B cell (primary cell): ENCODE results near the gene CA7. TPM values are rescaled to one million over a fixed set of nuclear protein-coding genes. Genes with fewer than 3 reads are reported as not detected.
A peak's percentile ranks its signal among the peaks of the same experiment; 100 is the strongest.

ENCODE experiments used
- ATAC-seq: fragments of 200-7000 bp; cut with Tn5 transposase; one replicate; pipeline ENCODE4 v1.10.0; 2021; ENCODE audit warnings: low read depth, mild to moderate bottlenecking, moderate number of reproducible peaks, moderate library complexity
- CTCF ChIA-PET: fragments of 350-600 bp; sonication (Branson Sonifier 250); formaldehyde crosslinking; loops from one replicate; lab custom pipeline; 2021; ENCODE audit warnings: antibody characterized with exemption, inconsistent platforms; lab: Charles Lee
- POLR2A ChIA-PET: fragments of 350-600 bp; sonication (Branson Sonifier 250); formaldehyde crosslinking; loops from one replicate; lab custom pipeline; 2021; ENCODE audit warnings: antibody characterized with exemption; lab: Charles Lee
- DNase-seq: peaks from one replicate; pipeline ENCODE4 v3.0.0; 2013
- H2AFZ ChIP-seq: 2 replicates; pipeline ENCODE4 v1.6.1; 2012; ENCODE audit warnings: mild to moderate bottlenecking, low read depth, low read length; ENCODE audit not compliant: insufficient read depth, poor library complexity, severe bottlenecking
- H3K27ac ChIP-seq, 2 donors: 1 replicate in 1 of 2; 2 replicates in 1 of 2; pipeline ENCODE4 v1.5.1; 2012 to 2013; ENCODE audit warnings: low read length in 2 of 2, mild to moderate bottlenecking in 2 of 2, moderate library complexity in 1 of 2
- H3K27me3 ChIP-seq, 4 experiments: fragments of 200-600 bp in 1 of 4; sonication (generic) in 1 of 4; replicated peaks in 1 of 4; 1 replicate in 2 of 4; 2 replicates in 2 of 4; pipeline versions ENCODE4 v1.6.1 to v1.7.0; 2013 to 2016; ENCODE audit warnings: low read length in 3 of 4, mild to moderate bottlenecking in 2 of 4, mixed read lengths in 1 of 4, moderate library complexity in 1 of 4; ENCODE audit not compliant: insufficient read depth in 4 of 4, control insufficient read depth in 3 of 4; ENCODE audit errors: control extremely low read depth in 1 of 4
- H3K36me3 ChIP-seq, 2 experiments: replicated peaks in 1 of 2; 1 replicate in 1 of 2; 2 replicates in 1 of 2; pipeline versions ENCODE4 v1.6.1 to v1.7.1; 2013; ENCODE audit warnings: low read length in 1 of 2; ENCODE audit not compliant: insufficient read depth in 2 of 2, control insufficient read depth in 1 of 2; ENCODE audit errors: control extremely low read depth in 1 of 2, extremely low read depth in 1 of 2
- H3K4me1 ChIP-seq, 2 donors: fragments of 200-600 bp in 1 of 2; sonication (generic) in 1 of 2; 1 replicate in 1 of 2; 2 replicates in 1 of 2; pipeline versions ENCODE4 v1.5.1 to v1.6.1; 2013 to 2017; ENCODE audit warnings: low read length in 2 of 2; ENCODE audit not compliant: control insufficient read depth in 2 of 2, insufficient read depth in 2 of 2
- H3K4me2 ChIP-seq: replicated peaks from 2 replicates; pipeline ENCODE3; 2012; ENCODE audit warnings: mild to moderate bottlenecking, low read depth, low read length; ENCODE audit not compliant: poor library complexity, severe bottlenecking
- H3K4me3 ChIP-seq, 5 experiments: fragments of 200-600 bp in 1 of 5; sonication (generic) in 1 of 5; 1 replicate in 3 of 5; 2 replicates in 2 of 5; pipeline versions ENCODE4 v1.5.1 to v1.7.0; 2011 to 2016; ENCODE audit warnings: low read length in 4 of 5, mild to moderate bottlenecking in 4 of 5, low read depth in 2 of 5, control low read depth in 1 of 5, moderate library complexity in 1 of 5; ENCODE audit not compliant: insufficient read depth in 1 of 5; ENCODE audit errors: control extremely low read depth in 1 of 5, extremely low read depth in 1 of 5
- H3K79me2 ChIP-seq: fragments of 200-600 bp; sonication (generic); one replicate; pipeline ENCODE4 v1.6.0; 2016; ENCODE audit warnings: low read length; ENCODE audit not compliant: control insufficient read depth, insufficient read depth
- H3K9ac ChIP-seq: fragments of 200-600 bp; sonication (generic); 2 replicates; pipeline ENCODE4 v1.6.1; 2017; ENCODE audit warnings: mild to moderate bottlenecking, low read length, moderate library complexity
- H3K9me3 ChIP-seq, 3 donors: one replicate each; pipeline versions ENCODE4 v1.6.1 to v1.7.1; 2013; ENCODE audit warnings: low read length in 2 of 3; ENCODE audit not compliant: control insufficient read depth in 2 of 3, insufficient read depth in 1 of 3; ENCODE audit errors: control extremely low read depth in 1 of 3
- H4K20me1 ChIP-seq: 2 replicates; pipeline ENCODE4 v1.6.0; 2012; ENCODE audit warnings: mild to moderate bottlenecking, low read length; ENCODE audit not compliant: insufficient read depth, control insufficient read depth, poor library complexity, severe bottlenecking
- H3K27ac Mint-ChIP-seq: one replicate; pipeline ENCODE4 v1.8.0; 2021; ENCODE audit warnings: mixed read lengths
- H3K27me3 Mint-ChIP-seq: one replicate; pipeline ENCODE4 v1.8.0; 2021; ENCODE audit warnings: mixed read lengths
- H3K4me1 Mint-ChIP-seq: one replicate; pipeline ENCODE4 v1.8.0; 2021; ENCODE audit warnings: mixed read lengths
- H3K4me3 Mint-ChIP-seq: one replicate; pipeline ENCODE4 v1.8.0; 2021; ENCODE audit warnings: mixed read lengths
- H3K9me3 Mint-ChIP-seq: one replicate; pipeline ENCODE4 v1.8.0; 2022; ENCODE audit warnings: mixed read lengths; ENCODE audit not compliant: insufficient read depth
- EZH2 ChIP-seq: IDR thresholded peaks from 2 replicates; pipeline ENCODE4 v1.6.1; 2012; ENCODE audit warnings: borderline replicate concordance, low read depth, mild to moderate bottlenecking, moderate library complexity, low read length; ENCODE audit not compliant: insufficient read depth, poor library complexity, severe bottlenecking
- WGBS: methylation state at CpG from one replicate; pipeline ENCODE4 v1.1.5; 2013; ENCODE audit warnings: missing lambda C conversion rate; ENCODE audit not compliant: insufficient coverage; 5-methylcytosine and 5-hydroxymethylcytosine counted together
- intact Hi-C: fragments of 100-400 bp; cut with micrococcal nuclease; formaldehyde crosslinking; loops from one replicate; pipeline ENCODE4 v1.10.0; 2022
- polyA plus RNA-seq: library from polyadenylated mRNA; depleted of rRNA; stranded (reverse); fragments of >200 nt; gene quantifications from 2 replicates; pipeline ENCODE4 v1.2.3, GENCODE V29; 2012
- total RNA-seq, 2 donors: library from RNA; stranded (reverse); fragments of 120-200 nt in 1 of 2; gene quantifications; 1 replicate in 1 of 2; 2 replicates in 1 of 2; pipeline versions ENCODE4 v1.2.3 to v1.2.4, GENCODE V29; 2013 to 2022
- TF ChIP-seq, protein P1 (sequence below): fragments of 200-600 bp; IDR thresholded peaks from one replicate; pipeline ENCODE4 v1.8.0; 2022; ENCODE audit warnings: antibody characterized with exemption, mild to moderate bottlenecking

The CA7 gene
- total and polyA plus RNA-seq, 2 donors (not counting 1 experiment from before 2014, with no cell fraction given) = not detected

GRCh38 chr16:66800856-66801255 lies 43.4 kb upstream of the CA7 start:
- intact Hi-C loops = no loop called here
- no peaks in the 10 kb centered on the region for H3K4me1 Mint-ChIP-seq
- Histone ChIP-seq H3K36me3 (peaks cover 5 to 25% of the 10 kb centered on the region in 2 experiments), H3K27ac (no peak overlapping the region), H2AFZ (no peak overlapping the region), H4K20me1 (no peaks in the 10 kb centered on the region), H3K4me2 (no peak overlapping the region), H3K79me2 (no peaks in the 10 kb centered on the region), H3K9me3 (peaks cover 0 to 14% (median 0%) of the 10 kb centered on the region in 3 donors), H3K4me1 (no peaks in the 10 kb centered on the region), H3K9ac (no peak overlapping the region), H3K4me3 (no peak overlapping the region), H3K27me3 (no peaks in the 10 kb centered on the region)
- CTCF ChIA-PET = interaction anchor here (0.8 kb wide), 1 partner anchor 30 kb away, joined by 3 read pairs; the partner anchor contains the start of gene NAE1
- POLR2A ChIA-PET = no interaction called here
- ATAC-seq (no peak), DNase-seq (no peak)
- H3K9me3 Mint-ChIP-seq = no peaks in the 10 kb centered on the region
- no peak overlapping the region for H3K4me3 Mint-ChIP-seq
- TF ChIP-seq, protein P1, sequence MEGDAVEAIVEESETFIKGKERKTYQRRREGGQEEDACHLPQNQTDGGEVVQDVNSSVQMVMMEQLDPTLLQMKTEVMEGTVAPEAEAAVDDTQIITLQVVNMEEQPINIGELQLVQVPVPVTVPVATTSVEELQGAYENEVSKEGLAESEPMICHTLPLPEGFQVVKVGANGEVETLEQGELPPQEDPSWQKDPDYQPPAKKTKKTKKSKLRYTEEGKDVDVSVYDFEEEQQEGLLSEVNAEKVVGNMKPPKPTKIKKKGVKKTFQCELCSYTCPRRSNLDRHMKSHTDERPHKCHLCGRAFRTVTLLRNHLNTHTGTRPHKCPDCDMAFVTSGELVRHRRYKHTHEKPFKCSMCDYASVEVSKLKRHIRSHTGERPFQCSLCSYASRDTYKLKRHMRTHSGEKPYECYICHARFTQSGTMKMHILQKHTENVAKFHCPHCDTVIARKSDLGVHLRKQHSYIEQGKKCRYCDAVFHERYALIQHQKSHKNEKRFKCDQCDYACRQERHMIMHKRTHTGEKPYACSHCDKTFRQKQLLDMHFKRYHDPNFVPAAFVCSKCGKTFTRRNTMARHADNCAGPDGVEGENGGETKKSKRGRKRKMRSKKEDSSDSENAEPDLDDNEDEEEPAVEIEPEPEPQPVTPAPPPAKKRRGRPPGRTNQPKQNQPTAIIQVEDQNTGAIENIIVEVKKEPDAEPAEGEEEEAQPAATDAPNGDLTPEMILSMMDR = no peak
- no peak for TF ChIP-seq EZH2
- 100% methylated on average over 13 of the region's 19 CpGs for WGBS
- no peak overlapping the region for H3K27ac Mint-ChIP-seq
- no peaks in the 10 kb centered on the region for H3K27me3 Mint-ChIP-seq

GRCh38 chr16:66801320-66802105 lies 42.7 kb upstream of the CA7 start, which contains the start of gene TERB1:
Gene TERB1 (minus strand): TSS chr16:66801584. CDS start chr16:66796798, 4,786 bp downstream.
- intact Hi-C loops = no loop called here
- Histone ChIP-seq H3K4me2 (no peak within 1 kb of the TSS), H3K27ac (no peak within 1 kb of the TSS), H3K79me2 (no peaks in the 10 kb centered on the region), H3K9me3 (peaks cover 0 to 14% (median 0%) of the 10 kb centered on the region in 3 donors), H4K20me1 (no peaks in the 10 kb centered on the region), H3K4me1 (no peaks in the 10 kb centered on the region), H3K27me3 (no peaks in the 10 kb centered on the region), H3K9ac (no peak within 1 kb of the TSS), H3K4me3 (no peak within 1 kb of the TSS), H3K36me3 (peaks cover 5 to 28% of the 10 kb centered on the region in 2 experiments), H2AFZ (no peak within 1 kb of the TSS)
- no peaks in the 10 kb centered on the region for H3K9me3 Mint-ChIP-seq
- ChIA-PET POLR2A (no interaction called here), CTCF (no interaction called here)
- no peaks in the 10 kb centered on the region for H3K4me1 Mint-ChIP-seq
- ATAC-seq = no peak
- H3K4me3 Mint-ChIP-seq = no peak within 1 kb of the TSS
- H3K27me3 Mint-ChIP-seq = no peaks in the 10 kb centered on the region
- 96% methylated on average over 49 of the region's 56 CpGs for WGBS
- H3K27ac Mint-ChIP-seq = no peak within 1 kb of the TSS
- peak; percentile 6 for DNase-seq
- TF ChIP-seq, protein P1 = no peak
- TF ChIP-seq EZH2 = no peak
